HEK293T (cell line): ENCODE data around the gene MYOM3.
"Not testable (repeated sequence)": the region's sequence is repeated elsewhere in the genome, so short reads cannot be mapped to it uniquely, and the experiment has no call there.

ENCODE experiments used
- BHLHE40 ChIP-seq: fragments of 450-650 bp; IDR thresholded peaks from 2 replicates; pipeline ENCODE4 v1.6.1; 2016; ENCODE audit warnings: mild to moderate bottlenecking, moderate library complexity, borderline replicate concordance
- CTBP1 ChIP-seq: fragments of 450-650 bp; IDR thresholded peaks from 2 replicates; pipeline ENCODE4 v1.6.1; 2016; ENCODE audit warnings: borderline replicate concordance
- NFRKB ChIP-seq: fragments of 450-650 bp; IDR thresholded peaks from 2 replicates; pipeline ENCODE4 v1.6.1; 2016; ENCODE audit warnings: mild to moderate bottlenecking, moderate library complexity
- SP1 ChIP-seq: fragments of 450-650 bp; IDR thresholded peaks from 2 replicates; pipeline ENCODE4 v1.6.1; 2017
- SUZ12 ChIP-seq: fragments of 450-650 bp; IDR thresholded peaks from 2 replicates; pipeline ENCODE4 v1.6.1; 2016; ENCODE audit warnings: mild to moderate bottlenecking

DNA sequence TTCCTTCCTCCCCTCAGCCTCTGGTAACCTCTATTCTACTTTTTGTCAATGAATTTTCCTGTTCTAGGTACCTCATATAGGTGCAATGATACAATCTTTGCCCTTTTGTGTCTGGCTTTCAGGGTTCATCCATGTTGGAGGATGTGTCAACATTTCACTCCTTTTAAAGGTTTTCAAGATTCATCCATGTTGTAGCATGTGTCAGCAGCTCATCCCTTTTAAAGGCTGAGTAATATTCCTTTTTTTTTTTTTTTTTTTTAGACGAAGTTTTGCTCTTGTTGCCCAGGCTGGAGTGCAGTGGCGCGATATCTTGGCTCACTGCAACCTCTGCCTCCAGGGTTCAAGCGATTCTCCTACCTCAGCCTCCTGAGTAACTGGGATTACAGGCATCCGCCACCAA lies 67.3 kb downstream of the MYOM3 start:
- not testable (repeated sequence) for TF ChIP-seq BHLHE40, SP1, CTBP1, NFRKB, SUZ12
